Stimulated activated CD8-positive, alpha-beta memory T cell treated with anti-CD3 and anti-CD28 coated beads, Interleukin-12 subunit alpha, Interleukin-12 subunit beta, amount 100 ng/mL, for 24 hours (primary cell): ENCODE data around the gene ESPL1.

Experiments used
- DNase-seq: peaks from one replicate; pipeline ENCODE4 v3.0.0-alpha.2; 2020; ENCODE audit errors: extremely low read depth

ESPL1 gene

GRCh38 chr12:53336181-53336681 lies 68.1 kb downstream of the ESPL1 start, which contains the start of gene SP7:
TSS of gene SP7 (minus strand) at chr12:53336354. CDS start at chr12:53335646, 708 bp downstream.
- DNase-seq, result no peak

DNA sequence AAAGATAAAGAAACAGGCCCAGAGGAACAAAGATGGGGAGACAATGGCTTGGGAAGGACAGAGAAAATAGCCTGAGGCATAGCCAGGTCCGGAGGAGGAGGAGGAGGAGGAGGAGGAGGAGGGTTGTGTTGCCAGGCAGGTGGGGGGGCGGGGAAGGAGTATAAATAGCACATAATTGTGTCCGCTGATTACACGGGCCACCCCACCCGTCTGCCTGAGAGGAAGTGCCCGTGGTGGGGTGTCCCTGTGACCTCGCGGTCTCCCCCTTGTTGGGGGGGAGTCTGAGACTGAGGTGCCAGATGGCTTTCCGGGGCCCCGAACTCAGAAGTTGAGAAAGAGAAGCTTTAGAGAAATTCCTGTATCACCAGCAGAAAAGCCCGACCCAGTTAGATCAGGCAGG lies 69.9 kb downstream of the ESPL1 start:
- no peak for DNase-seq

DNA sequence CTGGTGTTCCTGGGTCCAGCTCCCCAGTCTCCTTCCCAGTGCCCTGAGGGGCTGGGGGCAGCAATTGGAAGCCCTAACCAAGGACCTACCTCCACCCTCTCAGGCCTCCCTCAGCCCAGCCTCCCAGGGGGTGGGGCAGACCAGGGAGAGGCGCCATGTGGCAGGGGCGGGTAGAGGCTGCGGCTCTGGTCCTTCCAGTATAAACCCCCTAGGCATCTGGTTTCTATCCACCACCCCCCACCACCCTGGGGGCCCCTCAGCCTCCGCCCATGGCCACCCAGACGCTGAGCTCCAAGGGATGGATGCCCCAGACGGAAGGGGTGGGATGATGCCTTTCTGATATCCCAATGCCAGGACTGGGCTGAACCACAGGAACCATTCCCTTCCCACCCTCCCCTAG lies 70.8 kb downstream of the ESPL1 start:
- no peak for DNase-seq

GRCh38 chr12:53340398-53340797 lies 72.3 kb downstream of the ESPL1 start:
- no peak for DNase-seq
